HG03039 (cell line): Measurements from ENCODE around the gene CENPV.
"Not testable (repeated sequence)": the region's sequence is repeated elsewhere in the genome, so short reads cannot be mapped to it uniquely, and the experiment has no call there.

Experiments
- ATAC-seq: cut with Tn5 transposase; IDR thresholded peaks from one replicate; pipeline ENCODE4 v1.9.1; 2021; ENCODE audit warnings: mild to moderate bottlenecking, moderate library complexity; ENCODE audit not compliant: unreplicated experiment

Gene CENPV

DNA sequence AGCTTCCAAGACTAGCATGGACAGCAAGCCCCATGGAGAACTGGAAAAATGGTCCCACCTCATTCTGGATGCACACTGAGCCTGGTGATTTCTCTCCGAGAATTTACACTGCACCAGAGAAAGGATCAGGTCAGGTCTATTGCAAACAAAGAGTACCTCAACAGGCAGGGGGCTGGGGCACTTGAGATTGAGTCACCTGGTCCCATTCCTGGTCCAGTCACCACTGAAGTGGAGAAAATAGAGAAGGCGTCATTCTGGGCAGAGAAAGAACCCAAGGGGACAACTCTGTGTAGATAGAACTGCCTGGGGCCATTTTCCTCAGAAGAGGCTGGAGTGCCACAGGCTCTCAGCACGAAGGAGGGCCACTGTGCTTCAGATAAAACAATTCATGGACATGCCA is 38.4 kb downstream of the CENPV start:
- no peak for ATAC-seq

DNA sequence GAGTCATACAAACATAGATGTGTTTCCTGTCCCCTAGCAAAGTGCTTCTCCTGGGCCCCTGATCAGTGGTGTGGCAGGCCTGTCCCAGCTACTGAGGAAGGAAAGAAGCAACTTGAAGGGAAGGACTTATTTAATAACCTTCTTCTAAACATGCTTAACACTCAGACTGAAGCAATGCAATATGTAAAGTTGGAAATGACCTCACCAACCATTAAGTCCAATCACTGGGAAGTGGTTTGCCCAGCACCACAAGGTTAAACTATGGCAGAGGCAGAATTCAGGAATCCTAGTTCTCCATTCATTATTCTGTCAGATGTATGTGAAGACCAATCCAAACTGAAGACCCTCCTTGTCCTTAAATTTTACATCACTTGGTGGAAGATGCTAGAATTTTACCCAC is 39.1 kb downstream of the CENPV start:
- ATAC-seq, result no peak

DNA sequence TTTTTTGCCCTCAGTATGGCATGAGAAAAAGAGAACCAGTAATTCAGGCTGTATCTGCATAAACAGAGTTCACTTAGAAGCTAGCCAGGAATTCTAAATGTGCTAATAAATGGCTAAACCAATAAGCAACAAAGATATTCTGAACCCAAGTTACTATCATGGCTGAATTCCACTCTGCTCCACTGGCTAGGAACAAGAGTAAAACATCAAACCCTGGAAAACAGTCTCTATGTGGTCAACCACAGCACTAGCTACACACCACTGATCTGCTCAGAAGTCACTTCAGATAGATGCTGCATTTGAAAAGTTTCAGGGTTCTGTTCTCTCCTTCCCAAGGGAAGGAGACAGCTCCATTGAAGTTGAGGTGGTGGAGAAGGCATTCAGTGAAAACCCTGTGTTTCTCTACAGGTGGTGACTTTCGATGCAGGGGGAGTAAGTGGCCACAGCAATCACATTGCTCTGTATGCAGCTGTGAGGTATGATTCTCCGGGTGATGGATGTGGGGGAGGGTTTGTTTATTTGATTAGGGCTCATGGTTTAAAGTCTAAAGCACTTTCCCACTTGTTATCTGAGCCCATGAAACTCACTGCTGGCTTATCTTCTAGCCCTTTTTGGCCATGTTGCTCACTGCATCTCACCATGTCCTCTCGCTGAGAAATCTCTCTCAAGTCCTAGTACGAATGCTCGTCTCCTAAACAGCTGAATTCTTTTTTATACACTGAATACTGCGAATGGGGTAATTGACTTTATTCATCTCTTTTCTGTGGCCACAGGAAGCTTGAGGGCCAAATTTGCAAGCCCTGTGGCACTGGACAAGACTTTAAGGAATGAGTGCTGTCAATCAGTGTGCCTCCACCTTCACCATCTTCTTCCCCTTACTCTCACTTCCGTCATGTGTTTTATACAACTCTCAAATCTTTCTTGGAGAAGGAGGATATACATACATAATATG is 39.9 kb downstream of the CENPV start:
- no peak for ATAC-seq

DNA sequence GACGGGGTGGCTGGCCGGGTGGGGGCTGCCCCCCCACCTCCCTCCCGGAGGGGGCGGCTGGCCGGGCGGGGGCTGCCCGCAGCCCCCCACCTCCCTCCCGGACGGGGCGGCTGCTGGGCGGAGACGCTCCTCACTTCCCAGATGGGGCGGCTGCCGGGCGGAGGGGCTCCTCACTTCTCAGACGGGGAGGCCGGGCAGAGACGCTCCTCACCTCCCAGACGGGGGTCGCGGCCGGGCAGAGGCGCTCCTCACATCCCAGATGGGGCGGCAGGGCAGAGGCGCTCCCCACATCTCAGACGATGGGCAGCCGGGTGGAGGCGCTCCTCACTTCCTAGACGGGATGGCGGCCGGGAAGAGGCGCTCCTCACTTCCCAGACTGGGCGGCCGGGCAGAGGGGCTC is 41.2 kb downstream of the CENPV start:
- ATAC-seq, result not testable (repeated sequence)

DNA sequence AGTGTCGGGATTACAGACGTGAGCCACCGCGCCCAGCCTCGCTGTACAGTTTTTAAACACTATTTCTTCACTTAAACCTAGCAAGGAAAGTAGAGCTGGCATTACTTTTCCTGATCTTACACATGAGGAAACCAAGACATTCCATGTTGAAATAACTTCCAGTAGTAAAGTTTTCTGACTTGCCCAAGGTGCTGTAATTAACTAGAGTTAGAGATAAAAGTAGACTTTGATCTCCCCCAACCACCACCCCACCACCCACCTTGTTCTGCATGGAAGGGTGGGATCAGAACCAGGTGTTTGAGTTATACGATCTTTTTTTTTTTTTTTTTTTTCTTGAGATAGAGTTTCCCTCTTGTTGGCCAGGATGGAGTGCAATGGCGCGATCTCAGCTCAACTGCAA is 47.1 kb downstream of the CENPV start:
- ATAC-seq, result no peak

DNA sequence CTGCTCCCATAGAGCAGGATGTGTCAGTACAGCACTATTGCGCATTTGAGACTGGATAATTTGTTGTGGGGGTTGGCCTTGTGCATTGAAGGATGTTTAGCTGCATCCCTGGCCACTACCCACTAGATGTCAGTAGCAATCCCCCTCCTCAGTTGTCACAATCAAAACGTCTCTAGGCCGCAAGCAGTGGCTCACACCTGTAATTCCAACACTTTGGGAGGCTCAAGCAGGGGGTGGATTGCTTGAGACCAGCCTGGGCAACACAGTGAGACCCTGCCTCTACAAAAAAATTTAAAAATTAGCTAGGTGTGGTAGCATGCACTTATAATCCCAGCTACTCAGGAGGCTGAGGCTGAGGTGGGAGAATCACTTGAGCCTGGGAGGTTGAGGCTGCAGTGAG is 48.4 kb downstream of the CENPV start:
- ATAC-seq, result no peak

DNA sequence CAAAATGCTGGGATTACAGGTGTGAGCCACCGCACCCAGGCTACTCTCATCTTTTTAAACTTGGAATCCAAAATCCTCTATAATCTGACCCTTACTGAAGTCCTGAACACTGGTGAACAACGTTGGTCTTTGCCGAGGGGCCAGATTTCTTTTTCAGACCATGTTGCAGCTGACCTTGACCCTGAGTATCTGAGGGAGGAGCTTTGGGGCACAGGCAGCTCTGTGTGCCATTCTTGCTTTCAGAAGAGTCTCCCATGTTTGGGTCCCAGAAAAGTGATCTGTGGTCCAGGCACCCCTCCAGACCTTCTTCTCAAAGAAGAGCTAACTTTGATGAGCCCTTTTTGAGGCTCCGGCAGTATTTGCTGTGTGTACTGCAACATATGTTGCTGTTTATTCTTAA is 50.4 kb downstream of the CENPV start:
- ATAC-seq, result no peak

DNA sequence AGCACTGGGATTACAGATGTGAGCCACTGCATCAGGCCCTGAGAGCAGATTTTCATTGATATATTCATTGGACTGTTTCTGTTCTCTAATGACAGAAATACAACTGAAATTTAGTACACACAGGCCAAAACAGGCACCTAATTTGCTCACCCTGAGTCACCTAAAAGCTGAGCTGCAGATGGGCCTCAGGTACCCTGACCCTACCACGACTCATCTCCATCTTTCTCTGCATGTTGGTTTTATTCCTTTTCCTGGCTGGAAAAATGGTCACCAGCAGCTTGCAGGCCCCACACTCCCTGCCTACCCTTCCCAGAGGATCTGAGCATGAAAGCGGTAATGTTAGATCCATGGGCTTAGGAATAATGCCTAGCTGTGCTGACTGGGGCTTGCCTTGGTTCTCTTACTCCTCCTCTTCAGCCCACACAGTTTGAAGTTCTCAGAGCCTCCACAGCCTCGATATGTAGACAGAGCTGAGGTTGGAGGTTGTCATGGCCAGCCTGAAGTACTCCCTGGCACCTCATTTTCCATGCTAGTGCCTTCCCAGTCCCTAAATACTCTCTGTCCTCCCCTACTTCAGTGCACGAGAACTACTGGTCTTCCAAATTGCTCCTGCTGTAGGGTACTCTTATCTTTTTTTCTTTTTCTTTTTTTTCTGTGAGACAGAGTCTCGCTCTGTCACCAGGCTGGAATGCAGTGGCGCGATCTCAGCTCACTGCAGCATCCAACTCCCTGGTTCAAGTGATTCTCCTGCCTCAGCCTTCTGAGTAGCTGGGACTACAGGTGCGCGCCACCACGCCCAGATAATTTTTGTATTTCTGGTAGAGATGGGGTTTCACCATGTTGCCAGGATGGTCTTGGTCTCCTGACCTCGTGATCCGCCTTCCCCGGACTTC is 51.1 kb downstream of the CENPV start:
- ATAC-seq, result no peak

DNA sequence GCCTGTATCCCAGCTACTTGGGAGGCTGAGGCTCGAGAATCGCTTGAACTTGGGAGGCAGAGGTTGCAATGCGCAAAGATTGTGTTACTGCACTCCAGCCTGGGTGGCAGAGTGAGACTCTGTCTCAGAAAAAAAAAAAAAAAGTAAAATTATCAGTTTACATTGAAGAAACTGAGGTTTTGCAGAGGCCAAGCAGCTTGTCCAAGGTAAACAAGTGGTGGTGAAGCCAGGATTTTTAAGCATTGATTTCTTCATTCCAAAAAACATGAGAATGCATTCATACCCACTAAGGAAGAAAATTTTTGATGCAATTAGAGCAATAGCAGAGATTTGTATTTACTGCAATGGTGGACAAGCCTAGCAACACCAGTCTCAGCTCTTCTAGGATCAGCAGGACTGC is 52.7 kb downstream of the CENPV start:
- ATAC-seq, result no peak

DNA sequence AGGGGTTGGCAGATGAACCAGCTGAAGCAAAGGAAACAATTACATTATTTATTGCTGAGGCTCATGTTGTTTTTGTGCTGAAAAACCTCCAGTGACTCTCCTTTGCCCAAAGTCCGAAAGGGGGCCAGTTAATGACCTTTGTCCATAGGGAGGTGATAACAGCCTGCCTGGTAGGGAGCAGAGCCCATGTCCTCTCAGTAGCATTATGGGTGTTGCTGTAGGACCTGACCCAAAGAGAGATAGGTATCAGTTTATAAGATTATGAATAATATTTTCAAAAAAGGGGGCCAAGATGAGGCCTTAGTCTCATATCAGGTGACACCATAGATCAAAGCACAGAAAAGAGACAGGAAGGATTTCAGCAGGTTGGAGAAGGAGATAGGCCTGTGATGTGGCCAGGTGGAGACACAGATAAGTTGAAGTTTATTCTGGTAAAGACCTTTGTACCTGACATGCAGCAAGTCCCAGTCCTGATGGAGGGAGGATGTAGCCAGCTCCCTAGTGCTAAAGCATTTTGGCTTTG is 55.1 kb downstream of the CENPV start:
- no peak for ATAC-seq

DNA sequence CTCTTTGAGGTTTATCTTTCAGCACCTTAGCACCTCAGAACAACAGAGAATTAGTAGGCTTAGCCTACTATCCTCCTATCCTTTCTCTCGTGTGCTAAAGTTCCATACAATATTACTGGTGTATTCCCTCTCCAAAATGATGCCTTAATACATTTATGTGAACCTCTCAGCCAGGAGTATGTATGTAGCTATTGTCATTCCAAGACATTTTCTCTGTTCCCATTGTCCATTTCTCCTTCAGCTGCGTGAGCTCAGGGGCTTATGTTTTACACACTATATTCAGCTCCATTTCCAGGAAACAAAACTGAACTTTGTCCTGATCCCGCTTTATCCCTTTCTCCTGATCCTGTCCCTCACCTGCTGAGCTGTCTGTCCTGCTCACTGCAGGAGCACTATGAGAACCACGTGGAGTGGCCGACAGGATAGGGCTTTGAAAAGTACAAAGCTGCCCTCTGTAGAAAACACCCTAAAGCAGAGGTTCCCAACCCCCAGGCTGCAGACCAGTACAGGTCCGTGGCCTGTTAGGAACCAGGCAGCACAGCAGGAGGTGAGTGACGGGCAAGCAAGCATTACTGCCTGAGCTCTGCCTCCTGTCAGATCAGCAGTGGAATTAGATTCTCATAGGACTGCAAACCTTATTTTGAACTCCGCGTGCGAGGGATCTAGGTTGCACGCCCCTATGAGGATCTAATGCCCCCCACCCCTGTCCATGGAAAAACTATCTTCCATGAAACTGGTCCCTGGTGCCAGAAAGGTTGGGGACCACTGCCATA is 55.7 kb downstream of the CENPV start:
- no peak for ATAC-seq

DNA sequence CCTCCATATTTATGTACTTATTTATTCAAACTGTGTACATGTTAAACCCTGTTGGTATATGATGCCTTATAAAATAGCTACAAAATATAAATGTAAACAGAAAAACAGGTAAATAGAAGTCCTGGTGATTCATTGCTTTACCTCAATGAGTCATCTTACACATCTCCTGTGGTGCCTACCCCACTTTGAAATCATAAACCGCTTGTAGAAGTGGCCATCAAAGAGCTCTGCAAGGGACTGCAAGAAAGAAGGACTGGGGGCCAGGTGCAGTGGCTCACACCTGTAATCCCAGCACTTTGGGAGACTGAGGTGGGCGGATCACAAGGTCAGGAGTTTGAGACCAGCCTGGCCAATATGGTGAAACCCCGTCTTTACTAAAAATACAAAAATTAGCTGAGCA is 57.2 kb downstream of the CENPV start:
- not testable (repeated sequence) for ATAC-seq

DNA sequence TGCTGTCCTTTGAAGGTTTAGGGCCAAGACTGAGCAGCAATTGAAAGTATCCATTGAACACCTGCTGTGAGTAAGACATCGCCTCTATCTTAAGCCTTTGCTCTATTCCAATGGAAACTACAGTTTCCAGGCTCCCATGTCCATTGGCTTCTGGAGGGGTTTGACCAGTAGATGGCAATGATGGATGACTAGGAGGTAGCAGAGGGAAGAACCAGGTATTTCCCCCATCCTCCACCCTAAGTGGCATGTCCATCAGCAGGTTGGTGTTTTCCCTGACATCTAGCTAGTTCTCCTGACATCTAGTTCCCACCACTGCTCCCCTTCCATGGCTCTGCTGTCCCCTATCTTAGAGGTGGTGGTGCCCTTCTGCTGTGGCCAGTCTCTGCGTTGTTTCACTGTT is 58.7 kb downstream of the CENPV start:
- ATAC-seq, result no peak

DNA sequence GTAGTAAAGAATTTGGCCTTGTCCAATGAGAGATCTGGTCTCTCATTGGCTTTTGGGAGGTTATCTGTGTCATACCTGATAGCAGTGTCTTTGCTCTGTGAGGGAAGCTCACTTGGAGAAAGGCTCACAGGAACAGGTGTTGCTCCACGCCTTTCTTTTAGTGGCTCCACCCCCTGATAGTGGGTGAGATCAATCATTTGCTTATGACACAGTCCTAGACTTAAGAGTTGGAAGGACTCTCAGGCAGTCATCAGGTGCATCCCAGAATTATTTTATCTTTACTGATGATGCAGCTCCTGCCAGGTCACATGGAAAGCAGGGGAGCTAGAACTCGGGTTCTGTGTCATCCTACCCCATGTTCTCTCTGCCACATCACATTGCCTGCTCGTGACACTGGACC is 59.3 kb downstream of the CENPV start:
- ATAC-seq, result no peak
